ENCODE measurements around the gene ASIC4.

The ASIC4 gene

GRCh38 chr2:219514836-219515235, 554 bp downstream of the ASIC4 start:
- no peak for DNase-seq (ENCODE audit: low spot score)

- no peak for DNase-seq (ENCODE audit: low spot score)
Observed at GRCh38 chr2:219515874-219516629, 1.8 kb downstream of the ASIC4 start.

DNA sequence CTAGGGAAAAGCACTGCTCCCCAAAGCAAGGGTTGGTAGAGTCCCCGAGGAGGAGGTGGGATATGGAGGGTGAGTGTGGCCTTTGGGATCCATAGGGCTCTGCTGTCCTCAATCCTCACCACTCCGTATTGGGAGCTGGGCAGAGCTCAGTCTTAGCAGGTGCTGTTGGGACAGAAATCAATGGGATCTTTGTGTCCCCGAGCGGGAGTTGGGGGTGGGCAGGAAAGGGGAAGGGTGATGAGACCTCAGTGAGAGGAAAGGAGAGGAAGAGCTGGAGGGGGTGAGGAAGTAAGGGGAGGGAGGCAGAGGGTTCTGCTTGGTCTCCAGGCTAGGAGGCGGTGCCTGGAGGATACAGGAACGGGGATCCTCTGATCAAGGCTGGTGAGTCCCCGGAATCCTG, 2.6 kb downstream of the ASIC4 start:
- DNase-seq (ENCODE audit: low spot score): no peak

DNA sequence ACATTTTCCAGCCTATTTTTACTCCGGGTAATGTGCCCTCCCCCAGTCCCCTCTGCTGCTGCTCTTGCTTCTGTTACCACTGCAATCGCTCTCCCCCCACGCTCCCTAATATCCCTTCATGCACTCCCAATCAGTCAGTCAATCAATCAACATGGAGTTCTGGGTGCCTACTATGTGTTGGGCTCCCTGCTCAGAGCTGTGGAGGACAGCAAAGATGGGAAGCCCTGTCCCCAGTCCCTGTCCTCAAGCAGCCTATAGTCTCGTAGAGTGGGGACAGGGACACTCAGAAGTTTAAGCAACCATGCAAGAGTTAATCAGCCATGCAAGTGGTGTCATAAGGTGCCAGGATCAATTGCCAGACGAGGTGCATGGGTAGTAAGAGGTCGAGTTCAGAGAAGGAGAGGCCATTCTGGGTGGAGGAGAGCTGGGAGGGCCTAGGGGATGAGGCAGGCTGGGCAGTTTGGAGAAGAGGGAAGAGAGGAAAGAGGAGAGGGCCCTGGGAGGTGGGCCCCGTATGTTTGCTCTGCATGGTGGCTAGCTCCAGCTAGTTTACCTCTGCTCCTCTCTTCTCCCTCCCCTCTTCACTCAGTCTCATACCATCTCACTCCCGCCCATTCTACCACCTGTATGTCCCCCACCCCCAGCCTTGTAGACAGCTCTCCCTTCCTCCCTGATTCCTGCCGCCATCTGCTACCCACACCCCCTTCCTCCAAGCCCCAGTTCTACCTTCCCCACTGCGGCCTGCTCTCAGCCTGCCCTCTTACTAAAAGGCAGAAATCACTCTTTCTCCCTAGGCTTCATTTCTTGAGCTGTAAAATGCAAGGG, 3.9 kb downstream of the ASIC4 start:
- no peak for DNase-seq (ENCODE audit: low spot score)

DNA sequence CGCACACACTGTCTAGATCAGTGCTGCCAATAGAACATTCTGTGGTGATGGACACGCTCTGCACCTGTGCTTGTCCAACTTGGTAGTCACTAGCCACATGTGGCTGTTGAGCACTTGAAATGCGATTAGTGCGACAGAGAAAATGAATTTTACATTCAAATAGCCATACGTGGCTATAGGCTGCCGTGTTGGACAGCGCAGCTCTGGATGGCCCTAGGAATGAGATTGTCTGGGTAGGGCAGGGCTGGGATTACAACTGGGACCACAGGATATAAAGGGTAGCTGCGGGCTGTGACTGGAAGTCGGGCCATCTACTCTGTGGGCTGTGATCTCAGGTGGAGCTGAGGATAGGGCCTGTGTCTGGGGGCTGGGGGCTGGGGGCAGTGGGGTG, 5.2 kb downstream of the ASIC4 start:
- DNase-seq (ENCODE audit: low spot score): no peak

GRCh38 chr2:219520079-219520478, 5.8 kb downstream of the ASIC4 start:
- DNase-seq (ENCODE audit: low spot score): no peak

GRCh38 chr2:219521066-219521880, 7.0 kb downstream of the ASIC4 start:
- DNase-seq (ENCODE audit: low spot score): no peak

DNA sequence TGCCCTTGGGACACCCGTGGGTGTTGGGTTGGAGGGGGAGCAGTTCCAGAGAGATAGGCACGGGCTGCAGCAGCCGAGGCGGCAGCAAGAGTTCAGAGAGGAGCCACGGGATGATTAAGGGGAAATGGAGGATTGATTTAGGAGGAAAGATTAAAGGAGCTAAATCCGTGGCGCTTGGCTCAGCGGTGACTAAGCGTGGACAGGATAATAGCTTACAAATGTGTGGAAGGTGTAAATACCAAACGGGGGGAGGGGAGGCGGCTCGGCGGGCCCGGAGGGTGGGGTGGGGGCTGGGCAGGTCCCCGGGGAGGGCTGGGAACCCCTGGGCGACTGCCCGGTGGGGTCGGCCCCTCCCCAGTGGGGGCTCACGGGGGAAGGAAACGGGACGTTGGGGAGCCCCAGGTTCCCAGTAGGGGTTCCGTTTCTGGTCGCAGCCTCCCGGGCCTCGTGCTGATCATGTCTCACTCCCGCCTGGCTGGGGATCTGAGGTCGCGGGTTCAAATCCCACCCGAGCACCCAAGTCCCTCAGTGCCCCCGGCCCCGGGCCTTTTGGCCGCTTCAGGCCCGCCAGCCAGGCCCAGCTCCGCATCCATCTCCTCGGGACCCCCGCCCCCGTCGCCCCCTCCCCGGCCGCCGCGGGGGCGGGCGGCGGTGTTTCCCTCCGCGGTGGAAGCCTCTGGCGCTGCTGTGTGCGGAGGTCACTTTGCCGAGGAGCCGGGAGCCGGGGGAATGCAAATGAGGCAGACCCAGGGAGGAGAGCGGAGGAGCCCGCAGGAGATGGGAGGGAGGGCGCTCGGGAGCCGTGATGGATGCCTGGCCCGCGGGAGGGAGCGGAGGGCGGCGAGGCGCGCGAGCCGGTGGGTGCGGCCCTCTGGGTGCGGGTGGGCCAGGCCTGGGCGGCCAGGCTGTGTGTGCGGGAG, 8.1 kb downstream of the ASIC4 start:
- DNase-seq (ENCODE audit: low spot score): no peak

DNA sequence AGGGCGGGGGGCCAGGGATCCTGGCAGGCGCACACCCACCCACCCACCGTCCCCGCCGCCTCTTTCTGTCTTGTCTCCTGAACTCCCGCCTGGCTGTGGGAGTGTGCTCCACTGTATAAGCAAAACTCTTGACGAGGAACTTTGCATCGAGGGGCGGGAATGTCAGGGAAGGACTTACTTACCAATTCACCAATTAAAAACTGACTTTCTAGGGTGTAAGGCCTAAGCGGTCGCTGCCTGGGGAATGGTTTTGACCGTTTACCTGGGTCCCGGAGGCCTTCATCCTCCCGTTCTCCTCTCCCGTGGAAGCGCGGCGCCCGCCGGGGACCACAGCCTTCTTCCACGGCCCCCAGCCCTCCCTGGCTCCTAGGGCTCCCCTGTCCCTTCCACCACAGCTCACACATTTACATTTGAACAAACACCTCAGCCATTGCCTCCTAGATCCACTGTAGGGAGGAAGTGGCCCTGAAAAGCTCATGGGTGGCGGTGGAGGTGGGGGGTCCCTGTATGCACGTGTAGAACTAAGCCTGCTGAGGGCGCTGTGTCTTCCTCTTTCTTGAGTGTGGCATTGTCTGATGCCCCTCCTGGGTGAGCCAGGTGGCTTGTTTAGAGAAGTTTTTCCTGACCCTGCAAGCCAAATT, 8.9 kb downstream of the ASIC4 start:
- DNase-seq (ENCODE audit: low spot score): no peak

DNA sequence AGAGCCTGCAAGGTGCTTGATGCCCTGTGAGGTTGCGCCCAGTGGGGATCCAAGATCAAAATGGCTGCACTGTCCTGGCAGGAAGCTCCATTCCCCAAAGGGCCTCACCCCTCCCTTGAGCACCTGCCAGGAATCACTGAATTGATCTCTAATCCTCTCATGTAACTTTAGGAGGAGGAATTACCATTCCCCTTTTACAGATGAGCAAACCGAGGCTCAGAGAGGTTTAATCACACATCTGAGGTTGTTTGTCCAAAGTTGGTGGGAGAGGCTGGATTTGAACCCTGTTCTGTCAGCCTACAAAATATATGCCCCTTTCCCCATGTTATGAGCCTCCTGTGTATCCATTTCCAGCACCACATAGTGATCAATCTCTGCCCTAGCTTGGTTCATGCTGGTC, 10.5 kb downstream of the ASIC4 start:
- no peak for DNase-seq (ENCODE audit: low spot score)

- no peak for DNase-seq (ENCODE audit: low spot score)
Observed at GRCh38 chr2:219525533-219526232, 11.4 kb downstream of the ASIC4 start.

- DNase-seq (ENCODE audit: low spot score): no peak
Observed at GRCh38 chr2:219526320-219527075, 12.2 kb downstream of the ASIC4 start.

- no peak for DNase-seq (ENCODE audit: low spot score)
Observed at GRCh38 chr2:219527076-219527394, 12.8 kb downstream of the ASIC4 start.

- no peak for DNase-seq (ENCODE audit: low spot score)
Observed at GRCh38 chr2:219527472-219527871, 13.2 kb downstream of the ASIC4 start.

- DNase-seq (ENCODE audit: low spot score): peak; percentile 83
Observed at GRCh38 chr2:219530048-219530963, 16.0 kb downstream of the ASIC4 start.

DNA sequence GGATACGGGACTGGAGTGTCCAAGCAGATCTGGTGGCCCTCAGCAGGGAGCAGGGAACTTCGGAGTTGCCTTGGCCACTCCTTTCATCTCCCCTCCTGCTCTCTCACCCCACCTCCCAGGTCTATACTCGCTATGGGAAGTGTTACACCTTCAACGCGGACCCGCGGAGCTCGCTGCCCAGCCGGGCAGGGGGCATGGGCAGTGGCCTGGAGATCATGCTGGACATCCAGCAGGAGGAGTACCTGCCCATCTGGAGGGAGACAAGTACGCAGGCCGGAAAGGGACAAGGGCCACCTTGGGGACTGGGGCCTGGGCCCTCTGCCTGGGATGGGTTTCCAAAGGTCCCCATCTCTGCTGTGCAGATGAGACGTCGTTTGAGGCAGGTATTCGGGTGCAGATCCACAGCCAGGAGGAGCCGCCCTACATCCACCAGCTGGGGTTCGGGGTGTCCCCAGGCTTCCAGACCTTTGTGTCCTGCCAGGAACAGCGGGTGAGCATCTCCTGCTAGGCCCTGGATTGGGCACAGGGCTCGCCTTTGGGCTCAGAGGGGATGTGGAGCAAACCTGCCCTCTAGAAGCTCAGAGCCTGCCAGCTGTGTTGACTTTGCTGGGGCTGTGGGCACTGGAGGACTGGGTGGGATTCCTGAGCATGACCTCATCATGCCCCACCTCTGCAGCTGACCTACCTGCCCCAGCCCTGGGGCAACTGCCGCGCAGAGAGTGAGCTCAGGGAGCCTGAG, 17.5 kb downstream of the ASIC4 start:
- DNase-seq (ENCODE audit: low spot score): no peak

GRCh38 chr2:219532378-219532649, 18.0 kb downstream of the ASIC4 start:
- no peak for DNase-seq (ENCODE audit: low spot score)

- no peak for DNase-seq (ENCODE audit: low spot score)
Observed at GRCh38 chr2:219533930-219534661, 19.8 kb downstream of the ASIC4 start.
